H9 (cell line): ENCODE measurements around the gene INSRR. TPM values are rescaled to one million over a fixed set of nuclear protein-coding genes. Genes with fewer than 3 reads are reported as not detected.

Experiments
- DNase-seq: peaks from one replicate; pipeline ENCODE4 v3.0.0-alpha.2; 2017
- H2AFZ ChIP-seq: one replicate; pipeline ENCODE4 v1.6.1; 2013; ENCODE audit warnings: mild to moderate bottlenecking, low read length, control low read depth, moderate library complexity
- H2AK5ac ChIP-seq: 2 replicates; pipeline ENCODE4 v1.6.1; 2013; ENCODE audit warnings: low read length, control low read depth, mixed read lengths; ENCODE audit not compliant: insufficient read length
- H2BK120ac ChIP-seq: one replicate; pipeline ENCODE4 v1.6.1; 2013; ENCODE audit warnings: low read depth, mild to moderate bottlenecking, low read length, control low read depth, inconsistent platforms; ENCODE audit not compliant: poor library complexity, severe bottlenecking
- H2BK12ac ChIP-seq: 2 replicates; pipeline ENCODE4 v1.6.1; 2013; ENCODE audit warnings: low read length, control low read depth, mixed read lengths, low read depth; ENCODE audit not compliant: insufficient read length
- H2BK15ac ChIP-seq: 2 replicates; pipeline ENCODE4 v1.6.1; 2013; ENCODE audit warnings: low read depth, low read length, control low read depth
- H2BK20ac ChIP-seq: one replicate; pipeline ENCODE4 v1.6.1; 2013; ENCODE audit warnings: low read depth, mild to moderate bottlenecking, low read length, control low read depth, inconsistent platforms; ENCODE audit not compliant: poor library complexity, severe bottlenecking
- H2BK5ac ChIP-seq: 2 replicates; pipeline ENCODE4 v1.6.1; 2013; ENCODE audit warnings: low read length, control low read depth, mixed read lengths; ENCODE audit not compliant: insufficient read length
- H3K14ac ChIP-seq: 2 replicates; pipeline ENCODE4 v1.6.1; 2013; ENCODE audit warnings: low read length, control low read depth; ENCODE audit not compliant: insufficient read depth
- H3K18ac ChIP-seq: 2 replicates; pipeline ENCODE4 v1.6.1; 2013; ENCODE audit warnings: low read depth, mild to moderate bottlenecking, mixed read lengths, low read length, control low read depth; ENCODE audit not compliant: insufficient read length
- H3K23ac ChIP-seq: 2 replicates; pipeline ENCODE4 v1.6.1; 2013; ENCODE audit warnings: low read length, control low read depth, mixed read lengths, low read depth; ENCODE audit not compliant: insufficient read length
- H3K23me2 ChIP-seq: 2 replicates; pipeline ENCODE4 v1.6.1; 2013; ENCODE audit warnings: low read depth, mild to moderate bottlenecking, mixed read lengths, low read length, control low read depth; ENCODE audit not compliant: insufficient read length, poor library complexity, severe bottlenecking
- H3K27ac ChIP-seq: 2 replicates; pipeline ENCODE4 v1.5.1; 2013; ENCODE audit warnings: low read length, control low read depth, mixed read lengths, low read depth; ENCODE audit not compliant: insufficient read length
- H3K27me3 ChIP-seq: 2 replicates; pipeline ENCODE4 v1.6.1; 2013; ENCODE audit warnings: low read length, control low read depth, inconsistent platforms; ENCODE audit not compliant: insufficient read depth
- H3K4ac ChIP-seq: 2 replicates; pipeline ENCODE4 v1.6.1; 2013; ENCODE audit warnings: low read depth, mild to moderate bottlenecking, control low read depth, inconsistent platforms, low read length, moderate library complexity
- H3K4me1 ChIP-seq: 2 replicates; pipeline ENCODE4 v1.6.1; 2013; ENCODE audit warnings: low read length, control low read depth, inconsistent platforms; ENCODE audit not compliant: insufficient read depth
- H3K4me2 ChIP-seq: 2 replicates; pipeline ENCODE4 v1.6.1; 2013; ENCODE audit warnings: low read length, control low read depth, mixed read lengths; ENCODE audit not compliant: insufficient read length, insufficient read depth
- H3K56ac ChIP-seq: 2 replicates; pipeline ENCODE4 v1.6.1; 2013; ENCODE audit warnings: low read depth, mild to moderate bottlenecking, mixed read lengths, low read length, control low read depth; ENCODE audit not compliant: insufficient read length
- H3K79me1 ChIP-seq: 2 replicates; pipeline ENCODE4 v1.6.1; 2013; ENCODE audit warnings: low read depth, mild to moderate bottlenecking, moderate library complexity, low read length, control low read depth, inconsistent platforms; ENCODE audit not compliant: insufficient read depth, poor library complexity, severe bottlenecking
- H3K79me2 ChIP-seq: 2 replicates; pipeline ENCODE4 v1.6.1; 2013; ENCODE audit warnings: low read length, control low read depth, inconsistent platforms; ENCODE audit not compliant: insufficient read depth
- H3K9ac ChIP-seq: 2 replicates; pipeline ENCODE4 v1.6.1; 2013; ENCODE audit warnings: low read length, control low read depth, mixed read lengths; ENCODE audit not compliant: insufficient read length; ENCODE audit errors: extremely low read depth
- H3K9me3 ChIP-seq: one replicate; pipeline ENCODE4 v1.6.1; 2013; ENCODE audit warnings: low read depth, low read length, inconsistent platforms; ENCODE audit not compliant: control insufficient read depth
- H3T11ph ChIP-seq: one replicate; pipeline ENCODE4 v1.6.1; 2013; ENCODE audit warnings: mild to moderate bottlenecking, low read length, control low read depth, inconsistent platforms
- H4K20me1 ChIP-seq: one replicate; pipeline ENCODE4 v1.6.1; 2013; ENCODE audit not compliant: control insufficient read depth, insufficient read length, insufficient read depth
- H4K5ac ChIP-seq: 2 replicates; pipeline ENCODE4 v1.6.1; 2013; ENCODE audit warnings: low read depth, mild to moderate bottlenecking, mixed read lengths, low read length, control low read depth; ENCODE audit not compliant: insufficient read length
- H4K8ac ChIP-seq: replicated peaks from 2 replicates; pipeline ENCODE4 v1.6.1; 2013; ENCODE audit warnings: low read length, control low read depth, mixed read lengths, low read depth; ENCODE audit not compliant: insufficient read length
- H4K91ac ChIP-seq: 2 replicates; pipeline ENCODE4 v1.6.1; 2013; ENCODE audit warnings: low read depth, mild to moderate bottlenecking, moderate library complexity, mixed read lengths, low read length, control low read depth; ENCODE audit not compliant: insufficient read length
- H3K27ac Mint-ChIP-seq, 3 experiments: 2 replicates in 2 of 3; 3 replicates in 1 of 3; pipeline ENCODE4 v1.8.0; 2020 to 2021; ENCODE audit warnings: mixed read lengths in 3 of 3, mild to moderate bottlenecking in 1 of 3, moderate library complexity in 1 of 3
- H3K27me3 Mint-ChIP-seq: 2 replicates; pipeline ENCODE4 v1.8.0; 2021; ENCODE audit warnings: low read depth, mild to moderate bottlenecking, moderate library complexity, mixed read lengths
- H3K36me3 Mint-ChIP-seq, 3 experiments: 2 replicates in 2 of 3; 3 replicates in 1 of 3; pipeline ENCODE4 v1.8.0; 2020 to 2021; ENCODE audit warnings: low read depth in 3 of 3, mixed read lengths in 3 of 3; ENCODE audit not compliant: insufficient read depth in 1 of 3
- H3K4me1 Mint-ChIP-seq, 2 experiments: 2 replicates each; pipeline ENCODE4 v1.8.0; 2020; ENCODE audit warnings: mixed read lengths in 2 of 2
- H3K4me3 Mint-ChIP-seq, 2 experiments: 2 replicates in 1 of 2; 3 replicates in 1 of 2; pipeline ENCODE4 v1.8.0; 2020 to 2021; ENCODE audit warnings: mild to moderate bottlenecking in 2 of 2, mixed read lengths in 2 of 2, moderate library complexity in 1 of 2
- H3K9me3 Mint-ChIP-seq, 2 experiments: 2 replicates in 1 of 2; 3 replicates in 1 of 2; pipeline ENCODE4 v1.8.0; 2020; ENCODE audit warnings: mild to moderate bottlenecking in 2 of 2, mixed read lengths in 2 of 2, moderate library complexity in 1 of 2
- whole genome bisulfite sequencing: extraction: QIAGEN DNeasy Blood & Tissue Kit; methylation state at CpG from one replicate; pipeline ENCODE4 v1.1.7; 2013; ENCODE audit warnings: missing lambda C conversion rate, low lambda C conversion rate, mixed read lengths; ENCODE audit not compliant: insufficient read length; ENCODE audit errors: extremely low coverage; 5-methylcytosine and 5-hydroxymethylcytosine counted together
- total RNA-seq: library from RNA; stranded (reverse); gene quantifications from 2 replicates; pipeline ENCODE4 v1.2.1, GENCODE V29; 2021
- TF ChIP-seq, protein P1 (sequence below): fragments of 200-600 bp; sonication (generic); conservative IDR thresholded peaks from 3 replicates; pipeline ENCODE4 v1.8.0; 2021; ENCODE audit warnings: antibody characterized with exemption, mild to moderate bottlenecking

Gene INSRR
- total RNA-seq, 1 experiment from 2014 or later: not detected

DNA sequence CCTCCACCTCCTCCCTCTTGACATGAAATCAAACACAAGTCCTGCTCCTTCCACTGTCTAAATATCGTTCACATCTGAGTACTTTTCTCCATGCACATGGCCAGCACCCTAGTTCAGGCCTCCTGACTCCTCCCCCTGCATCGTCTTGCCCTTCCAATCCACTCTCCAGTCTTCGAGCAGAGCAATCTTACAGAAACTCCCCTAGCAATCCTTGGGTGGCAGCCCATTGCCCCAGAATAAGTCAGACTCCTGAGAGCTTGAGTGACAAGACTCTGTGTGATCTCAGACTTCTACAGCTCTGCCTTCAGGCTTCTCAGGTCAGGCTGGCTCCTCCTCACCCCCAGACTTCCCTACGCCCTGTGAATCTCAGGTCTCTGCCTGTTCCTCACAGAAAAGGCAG, 47.7 kb downstream of the INSRR start:
- no CpG with 5 or more reads among the region's 4 CpGs for WGBS
- Histone ChIP-seq H3K27me3 (peaks cover 11% of the 10 kb centered on the region), H4K20me1 (no peaks in the 10 kb centered on the region), H2AFZ (no peak overlapping the region), H2AK5ac (no peak overlapping the region), H3T11ph (no peak overlapping the region), H3K23ac (no peak overlapping the region), H2BK120ac (no peak overlapping the region), H3K27ac (no peak overlapping the region), H2BK15ac (no peak overlapping the region), H3K4me1 (no peaks in the 10 kb centered on the region; the same call in 1 of the 2 replicates), H4K8ac (no peak overlapping the region), H3K79me2 (no peaks in the 10 kb centered on the region), H3K9me3 (no peaks in the 10 kb centered on the region), H3K9ac (no peak overlapping the region), H3K56ac (no peak overlapping the region), H3K79me1 (no peaks in the 10 kb centered on the region), H2BK5ac (no peak overlapping the region), H4K91ac (no peak overlapping the region), H3K14ac (no peak overlapping the region), H2BK20ac (no peak overlapping the region), H3K4me2 (no peak overlapping the region), H4K5ac (no peak overlapping the region), H3K23me2 (peaks cover 5% of the 10 kb centered on the region), H3K4ac (no peak overlapping the region), H3K18ac (no peak overlapping the region), H2BK12ac (no peak overlapping the region)
- DNase-seq: no peak
- H3K36me3 Mint-ChIP-seq: peaks cover 0 to 12% (median 4%) of the 10 kb centered on the region in 3 experiments; a peak in 3 of 7 replicates
- H3K4me1 Mint-ChIP-seq: peaks cover 22 to 44% of the 10 kb centered on the region in 2 experiments
- H3K27ac Mint-ChIP-seq: peak overlapping the region in 1 of 3 experiments; percentile 4; a peak in 1 of 7 replicates
- TF ChIP-seq, protein P1, sequence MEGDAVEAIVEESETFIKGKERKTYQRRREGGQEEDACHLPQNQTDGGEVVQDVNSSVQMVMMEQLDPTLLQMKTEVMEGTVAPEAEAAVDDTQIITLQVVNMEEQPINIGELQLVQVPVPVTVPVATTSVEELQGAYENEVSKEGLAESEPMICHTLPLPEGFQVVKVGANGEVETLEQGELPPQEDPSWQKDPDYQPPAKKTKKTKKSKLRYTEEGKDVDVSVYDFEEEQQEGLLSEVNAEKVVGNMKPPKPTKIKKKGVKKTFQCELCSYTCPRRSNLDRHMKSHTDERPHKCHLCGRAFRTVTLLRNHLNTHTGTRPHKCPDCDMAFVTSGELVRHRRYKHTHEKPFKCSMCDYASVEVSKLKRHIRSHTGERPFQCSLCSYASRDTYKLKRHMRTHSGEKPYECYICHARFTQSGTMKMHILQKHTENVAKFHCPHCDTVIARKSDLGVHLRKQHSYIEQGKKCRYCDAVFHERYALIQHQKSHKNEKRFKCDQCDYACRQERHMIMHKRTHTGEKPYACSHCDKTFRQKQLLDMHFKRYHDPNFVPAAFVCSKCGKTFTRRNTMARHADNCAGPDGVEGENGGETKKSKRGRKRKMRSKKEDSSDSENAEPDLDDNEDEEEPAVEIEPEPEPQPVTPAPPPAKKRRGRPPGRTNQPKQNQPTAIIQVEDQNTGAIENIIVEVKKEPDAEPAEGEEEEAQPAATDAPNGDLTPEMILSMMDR: no peak
- peaks cover 57% of the 10 kb centered on the region for H3K27me3 Mint-ChIP-seq
- H3K4me3 Mint-ChIP-seq: no peak overlapping the region
- H3K9me3 Mint-ChIP-seq: no peaks in the 10 kb centered on the region; a peak in 1 of 5 replicates
